NCI-H2081 (cell line): ENCODE measurements around the gene MCAT.
A peak's percentile ranks its signal among the peaks of the same experiment; 100 is the strongest.
"Not testable (repeated sequence)": the region's sequence is repeated elsewhere in the genome, so short reads cannot be mapped to it uniquely, and the experiment has no call there.

Experiments used
- DNase-seq, 2 experiments: peaks; one replicate each; lab custom pipeline; 2025; lab: John Stamatoyannopoulos, UW

Gene MCAT

GRCh38 chr22:43126501-43127165, 16.6 kb downstream of the MCAT start:
- DNase-seq: no peak

- no peak for DNase-seq
These were observed 24.2 kb downstream of the MCAT start for GRCh38 chr22:43118953-43119458.

- DNase-seq: no peak
These were observed 25.0 kb downstream of the MCAT start for GRCh38 chr22:43118024-43118849.

DNA sequence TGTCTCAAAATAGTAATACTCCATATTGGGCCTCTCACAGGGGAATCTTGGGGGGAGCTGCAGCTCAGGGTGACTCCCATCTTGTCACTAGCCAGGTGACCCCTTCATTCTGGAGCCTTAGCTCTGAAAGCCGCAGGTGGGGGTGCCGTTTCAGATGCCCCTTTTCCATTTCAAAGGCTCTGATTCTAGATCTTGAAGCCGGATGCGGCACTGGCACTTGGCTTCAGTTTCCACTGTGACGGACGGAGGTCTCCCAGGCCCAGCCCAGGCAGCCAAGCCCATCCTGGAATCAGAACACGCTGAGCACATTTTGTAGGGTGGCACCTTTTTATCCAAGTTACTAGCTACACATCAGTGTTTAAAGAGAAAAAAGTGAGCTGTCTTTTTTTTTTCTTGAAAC, 26.3 kb downstream of the MCAT start:
- DNase-seq: no peak

DNA sequence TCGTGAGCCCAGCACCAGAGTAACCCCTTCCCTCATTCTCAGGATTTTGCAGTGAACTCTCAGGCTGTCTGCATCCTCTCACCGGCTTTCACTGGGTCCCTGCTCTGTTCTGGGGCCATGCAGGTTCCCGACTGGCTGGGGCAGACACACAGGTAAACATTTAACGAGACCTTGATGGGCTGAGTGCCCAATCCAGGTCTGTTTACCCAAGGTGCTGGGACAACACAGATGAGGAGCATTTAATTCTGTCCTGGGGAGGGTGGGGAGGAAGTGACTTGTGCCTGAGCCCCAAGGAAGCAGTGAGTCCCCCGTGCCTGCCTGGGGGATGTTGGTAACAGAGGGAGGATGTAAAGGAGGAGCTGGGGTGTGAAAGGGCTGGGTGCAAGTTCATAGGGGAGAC, 28.2 kb downstream of the MCAT start:
- peak; percentile 12 to 69 for DNase-seq

DNA sequence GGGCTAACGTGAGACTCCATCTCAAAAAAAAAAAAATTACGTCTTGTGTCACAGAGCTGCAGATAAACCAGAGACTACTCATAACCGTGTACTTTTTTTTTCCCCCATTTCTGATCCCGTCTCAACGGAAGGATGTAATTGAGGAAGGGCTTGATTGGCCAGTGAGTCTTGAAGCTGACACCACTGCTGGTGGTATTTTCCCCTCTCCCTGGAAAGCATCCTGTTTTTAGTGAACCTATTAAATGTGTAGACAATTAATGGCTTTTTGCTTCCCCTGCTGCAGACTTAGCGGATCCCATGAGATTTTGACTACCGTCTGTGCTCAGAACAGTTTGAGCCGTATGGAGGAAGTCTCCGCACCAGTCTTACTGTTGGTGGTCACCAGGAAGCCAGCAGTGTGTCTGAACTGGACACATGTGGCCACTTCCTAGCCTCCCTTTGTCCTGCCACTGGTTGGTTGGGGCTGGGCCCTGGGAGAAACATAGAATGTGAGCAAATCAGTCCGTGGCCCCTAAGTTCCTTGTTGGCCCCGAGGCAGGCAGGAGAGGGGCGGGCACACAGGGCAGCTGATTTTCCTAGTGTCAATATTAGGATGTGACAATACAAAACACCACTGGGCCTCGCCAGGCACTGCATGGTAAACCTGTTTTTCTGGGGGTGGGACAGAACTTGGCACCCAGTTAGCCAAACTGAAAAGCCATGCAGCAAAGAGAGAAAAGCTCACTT, 29.5 kb downstream of the MCAT start:
- DNase-seq: peak in 1 of 2 experiments; percentile 40

DNA sequence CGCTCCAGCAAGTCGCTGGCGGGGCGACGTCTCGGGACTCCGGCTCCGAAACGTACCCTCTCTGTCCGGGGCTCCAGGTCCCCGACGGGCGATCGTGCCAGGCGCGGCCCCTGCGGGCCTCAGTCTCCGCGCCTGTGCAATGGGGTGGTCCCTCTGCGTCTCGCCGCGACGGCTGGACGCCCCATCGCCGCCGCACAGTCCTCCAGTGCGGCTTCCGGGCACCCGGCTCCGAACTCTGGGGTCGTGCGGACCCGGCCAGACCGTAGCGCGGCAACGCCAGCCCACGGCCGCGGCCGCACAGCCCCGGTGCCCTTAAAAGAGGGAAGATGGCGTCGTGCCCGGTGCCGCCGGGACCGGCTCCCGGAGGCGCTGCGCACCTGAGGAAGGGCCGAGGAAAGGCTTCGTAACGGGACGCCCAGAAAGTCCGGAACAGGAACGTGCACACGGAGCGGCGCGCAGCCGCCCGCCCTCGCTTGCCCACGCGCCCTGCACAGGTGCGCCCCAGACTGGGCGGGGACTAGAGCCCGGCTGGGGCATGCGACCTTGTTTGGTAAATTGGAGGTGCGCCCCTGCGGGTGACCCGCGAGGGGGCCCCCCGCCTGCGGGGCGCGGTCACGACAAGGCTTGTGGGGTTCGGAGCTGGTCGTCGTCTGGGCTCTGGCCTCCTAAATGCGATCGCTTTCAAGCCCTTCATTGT, 32.1 kb downstream of the MCAT start:
- DNase-seq: no peak

GRCh38 chr22:43110444-43110926, 32.7 kb downstream of the MCAT start, which contains the start of gene BIK:
TSS of gene BIK (plus strand) at chr22:43110750. CDS start at chr22:43124023, 13,273 bp downstream.
- peak; percentile 11 to 26 for DNase-seq

DNA sequence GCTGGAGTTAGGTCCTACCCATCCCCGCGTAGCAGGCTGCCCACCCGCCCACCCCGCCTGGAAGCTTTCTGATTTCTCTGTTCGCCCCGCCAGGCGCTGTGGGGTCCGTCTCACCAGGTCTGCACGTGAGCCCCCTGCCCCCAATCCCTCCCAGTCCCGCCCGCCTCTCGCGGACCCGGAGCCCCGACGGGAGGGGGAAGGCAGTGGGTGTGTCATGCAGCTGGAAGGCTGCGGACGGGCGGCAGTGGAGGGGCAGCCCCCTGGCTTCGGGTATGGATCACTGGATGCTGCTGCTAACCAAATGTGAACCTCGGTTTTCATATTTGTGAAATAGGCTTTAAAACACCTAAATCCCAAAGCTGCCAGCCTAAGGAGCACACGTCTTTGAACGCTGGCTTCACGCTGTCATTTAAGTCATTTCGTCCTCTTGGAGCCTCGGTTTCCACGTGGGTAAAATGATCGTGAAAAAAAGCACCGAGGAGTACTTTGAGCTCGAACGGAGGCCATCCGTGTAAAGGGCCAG, 33.2 kb downstream of the MCAT start:
- DNase-seq: no peak

GRCh38 chr22:43109511-43109910, 33.7 kb downstream of the MCAT start:
- DNase-seq: no peak

- DNase-seq: no peak
These were observed 36.9 kb downstream of the MCAT start for GRCh38 chr22:43106302-43106701.

- DNase-seq: not testable (repeated sequence)
These were observed 38.2 kb downstream of the MCAT start for GRCh38 chr22:43104950-43105349.

DNA sequence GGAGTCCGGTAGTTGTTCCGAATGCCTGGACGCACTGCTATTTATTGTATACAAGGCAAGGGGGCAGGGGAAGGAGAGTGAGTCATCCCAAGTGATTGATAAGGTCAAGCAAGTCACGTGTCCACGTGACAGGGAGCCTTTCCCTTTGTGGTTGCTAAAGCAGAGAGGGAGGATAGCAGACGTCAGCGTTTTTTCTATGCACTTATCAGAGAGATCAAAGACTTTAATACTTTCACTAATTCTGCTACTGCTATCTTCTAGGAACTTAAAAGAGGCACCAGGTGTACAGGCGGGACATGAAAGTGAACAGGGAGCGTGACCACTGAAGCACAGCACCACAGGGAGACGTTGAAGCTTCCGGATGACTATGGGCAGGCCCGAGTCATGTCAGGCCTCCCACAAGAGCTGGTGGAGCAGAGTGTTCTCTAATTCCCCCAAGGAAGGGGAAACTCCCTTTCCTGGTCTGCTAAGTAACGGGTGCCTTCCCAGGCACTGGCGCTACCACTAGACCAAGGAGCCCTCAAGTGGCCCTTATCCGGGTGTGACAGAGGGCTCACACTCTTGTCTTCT, 39.1 kb downstream of the MCAT start:
- not testable (repeated sequence) for DNase-seq

DNA sequence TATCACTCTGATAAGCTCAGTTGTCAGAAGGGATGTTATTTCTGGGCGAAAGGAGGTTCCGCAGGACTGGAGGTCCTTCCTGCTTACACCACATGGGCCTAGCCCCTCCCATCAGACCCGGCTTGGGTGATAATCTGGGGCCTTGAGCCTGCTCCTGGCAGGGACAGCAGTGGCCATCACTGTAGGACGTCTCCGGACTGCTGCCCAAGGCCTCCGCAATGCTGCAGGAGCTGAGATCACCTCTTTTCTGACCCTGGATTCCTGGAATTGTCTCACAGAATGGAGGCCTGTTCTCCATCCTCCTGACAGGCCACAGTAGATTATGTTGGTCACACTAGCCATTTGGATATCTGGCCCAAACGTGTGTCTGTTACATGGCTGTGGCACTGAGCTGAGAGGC, 41.9 kb downstream of the MCAT start:
- DNase-seq: no peak

- DNase-seq: no peak
These were observed 43.0 kb downstream of the MCAT start for GRCh38 chr22:43100225-43100624.

GRCh38 chr22:43099095-43099494, 44.1 kb downstream of the MCAT start:
- no peak for DNase-seq

DNA sequence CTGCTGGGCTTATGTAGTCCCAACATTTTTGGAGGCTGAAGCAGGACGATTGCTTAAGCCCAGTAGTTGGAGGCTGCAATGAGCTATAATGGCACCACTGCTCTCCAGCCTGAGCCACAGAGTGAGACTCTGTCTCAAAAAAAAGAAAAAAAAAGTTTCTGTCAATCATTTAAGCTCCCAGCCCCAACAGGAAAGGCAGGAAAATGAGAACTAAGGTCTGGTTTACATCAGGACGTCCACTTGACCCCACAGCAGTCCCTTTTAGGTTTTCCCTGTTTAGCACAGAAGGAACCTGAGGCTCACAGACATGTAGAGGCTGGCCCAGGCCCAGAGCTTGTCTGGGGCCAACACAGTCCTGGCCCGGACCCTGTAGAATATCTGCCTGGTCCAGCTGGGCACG, 44.8 kb downstream of the MCAT start:
- DNase-seq: no peak

DNA sequence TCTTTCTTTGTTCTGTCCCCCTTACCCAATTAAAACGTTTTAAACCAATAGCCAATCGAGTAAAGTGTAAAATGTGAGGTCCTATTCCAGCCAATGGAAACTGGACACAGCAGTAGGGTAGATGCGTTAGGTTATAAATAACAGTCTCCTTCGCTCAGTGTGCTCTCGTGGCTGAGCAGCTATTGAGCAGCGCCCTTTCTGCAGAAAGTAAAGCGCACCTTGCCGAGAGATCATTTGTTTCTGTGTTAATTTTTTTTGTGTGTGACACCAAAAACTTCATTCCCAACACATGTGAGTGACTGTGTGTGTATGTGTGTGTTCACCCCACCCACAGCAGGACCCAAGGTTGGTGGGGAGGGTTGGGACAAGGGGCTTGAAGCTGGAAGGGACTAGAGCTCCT, 46.8 kb downstream of the MCAT start:
- DNase-seq: no peak

- no peak for DNase-seq
These were observed 48.6 kb downstream of the MCAT start for GRCh38 chr22:43094551-43094950.

DNA sequence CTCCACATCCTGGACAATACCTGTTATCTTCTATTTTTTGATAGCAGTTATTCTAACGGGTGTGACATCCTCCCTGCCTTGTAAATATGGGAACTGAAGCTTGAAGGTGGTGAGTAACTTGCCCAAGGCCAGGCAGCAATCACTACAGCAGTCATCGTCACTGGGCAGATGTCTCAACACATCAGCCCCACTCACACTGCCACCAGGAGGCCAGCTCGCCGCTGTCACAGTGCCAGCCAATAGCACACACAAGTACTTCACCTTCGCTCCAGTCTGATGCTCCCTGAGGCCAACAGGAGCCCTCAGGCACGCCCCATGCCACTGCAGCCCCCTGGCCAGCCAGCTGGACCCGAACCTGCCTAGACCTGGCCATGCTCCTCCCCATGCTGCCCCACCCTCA, 49.1 kb downstream of the MCAT start:
- DNase-seq: no peak

- no peak for DNase-seq
These were observed 51.1 kb downstream of the MCAT start for GRCh38 chr22:43092085-43092484.
